Urinary bladder (tissue), 4 donors: ENCODE data around the gene TSR2. TPM values are rescaled to one million over a fixed set of nuclear protein-coding genes. Genes with fewer than 3 reads are reported as not detected.
A peak's percentile ranks its signal among the peaks of the same experiment; 100 is the strongest.

Source experiments
- DNase-seq: peaks from one replicate; pipeline ENCODE4 v3.0.0-alpha.2; 2015; ENCODE audit errors: extremely low spot score
- H3K27ac ChIP-seq: one replicate; pipeline ENCODE4 v1.5.1; 2013; ENCODE audit warnings: low read depth, mild to moderate bottlenecking, moderate library complexity
- H3K36me3 ChIP-seq: one replicate; pipeline ENCODE4 v1.6.1; 2013; ENCODE audit warnings: mild to moderate bottlenecking, moderate library complexity; ENCODE audit not compliant: insufficient read depth
- H3K4me1 ChIP-seq: one replicate; pipeline ENCODE4 v1.6.1; 2013; ENCODE audit warnings: mild to moderate bottlenecking, moderate library complexity; ENCODE audit not compliant: insufficient read depth
- H3K4me3 ChIP-seq: one replicate; pipeline ENCODE4 v1.5.1; 2013; ENCODE audit warnings: low read depth, low read length
- WGBS: extraction: QIAGEN DNeasy Blood & Tissue Kit; methylation state at CpG from one replicate; pipeline ENCODE4 v1.1.7; 2013; 5-methylcytosine and 5-hydroxymethylcytosine counted together
- polyA plus RNA-seq: library from polyadenylated mRNA; stranded (reverse); fragments of 200-250 nt; gene quantifications from one replicate; pipeline ENCODE4 v1.2.3, GENCODE V29; 2013
- total RNA-seq: library from RNA; depleted of rRNA; stranded (reverse); fragments of >200 nt; gene quantifications from one replicate; pipeline ENCODE4 v1.2.3, GENCODE V29; 2014
- donor health status: healthy with polysubstance abuse.
- donor health status: healthy.

Gene TSR2
- total and polyA plus RNA-seq, 2 donors: 11.7 to 48.2 TPM

DNA sequence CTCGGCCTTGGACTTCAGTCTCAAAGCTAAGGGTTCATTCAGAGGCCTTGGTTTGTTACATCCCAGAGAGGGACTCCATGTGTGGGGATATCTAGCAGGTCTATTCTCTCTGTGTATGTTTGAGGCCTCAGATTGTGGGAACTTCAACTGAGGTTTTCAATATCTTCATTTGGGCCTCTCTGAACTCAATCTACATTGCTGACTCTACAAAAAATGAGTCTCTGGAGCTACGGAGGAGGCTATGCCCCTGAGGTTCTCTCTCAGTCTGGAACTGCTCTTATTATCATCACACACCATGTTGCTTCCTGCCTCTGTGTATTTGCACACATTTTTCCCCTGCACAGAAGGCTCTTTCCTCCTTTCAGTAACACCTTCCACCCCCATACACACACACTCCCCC, 5.1 kb upstream of the TSR2 start:
- Histone ChIP-seq H3K4me3 (no peak overlapping the region), H3K36me3 (no peaks in the 10 kb centered on the region), H3K4me1 (no peaks in the 10 kb centered on the region), H3K27ac (no peak overlapping the region)
- WGBS: 53% methylated on average over 2 of the region's 2 CpGs
- no peak for DNase-seq

DNA sequence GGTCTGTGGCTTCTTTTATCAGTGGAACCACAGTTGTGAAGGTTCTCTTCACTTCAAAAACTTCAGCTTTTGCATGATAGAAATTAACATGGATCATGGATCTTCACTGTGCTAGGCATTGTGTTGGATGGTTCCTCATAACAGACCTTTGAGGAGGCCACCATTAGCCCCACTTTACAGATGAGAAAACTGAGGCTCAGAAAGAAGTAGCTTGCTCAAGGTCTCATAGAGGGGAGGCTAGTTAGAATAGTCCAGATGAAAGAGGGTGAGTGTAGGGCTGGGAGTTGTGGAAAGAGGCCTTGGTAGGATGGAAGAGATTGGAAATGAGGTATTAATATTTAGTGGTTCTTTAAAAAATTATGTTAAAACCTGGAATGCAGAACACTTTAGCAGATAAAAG, 2.6 kb downstream of the TSR2 start:
- DNase-seq: no peak
- Histone ChIP-seq H3K27ac (no peak overlapping the region), H3K4me3 (no peak overlapping the region), H3K36me3 (no peaks in the 10 kb centered on the region), H3K4me1 (no peaks in the 10 kb centered on the region)

- Histone ChIP-seq H3K4me3 (no peak overlapping the region), H3K4me1 (no peaks in the 10 kb centered on the region), H3K27ac (no peak overlapping the region), H3K36me3 (no peaks in the 10 kb centered on the region)
- no peak for DNase-seq
- 69% methylated on average over 6 of the region's 6 CpGs for WGBS
Observed at GRCh38 chrX:54444752-54445151, 4.5 kb downstream of the TSR2 start.

- Histone ChIP-seq H3K27ac (no peak overlapping the region), H3K4me3 (no peak overlapping the region), H3K36me3 (no peaks in the 10 kb centered on the region), H3K4me1 (no peaks in the 10 kb centered on the region)
- no peak for DNase-seq
- 74% methylated on average over 17 of the region's 17 CpGs for WGBS
Observed at GRCh38 chrX:54446084-54446483, 5.9 kb downstream of the TSR2 start.

GRCh38 chrX:54447461-54447860, 7.3 kb downstream of the TSR2 start:
- Histone ChIP-seq H3K27ac (no peak overlapping the region), H3K4me1 (no peaks in the 10 kb centered on the region), H3K4me3 (no peak overlapping the region), H3K36me3 (no peaks in the 10 kb centered on the region)
- WGBS: 60% methylated on average over 5 of the region's 5 CpGs
- no peak for DNase-seq

DNA sequence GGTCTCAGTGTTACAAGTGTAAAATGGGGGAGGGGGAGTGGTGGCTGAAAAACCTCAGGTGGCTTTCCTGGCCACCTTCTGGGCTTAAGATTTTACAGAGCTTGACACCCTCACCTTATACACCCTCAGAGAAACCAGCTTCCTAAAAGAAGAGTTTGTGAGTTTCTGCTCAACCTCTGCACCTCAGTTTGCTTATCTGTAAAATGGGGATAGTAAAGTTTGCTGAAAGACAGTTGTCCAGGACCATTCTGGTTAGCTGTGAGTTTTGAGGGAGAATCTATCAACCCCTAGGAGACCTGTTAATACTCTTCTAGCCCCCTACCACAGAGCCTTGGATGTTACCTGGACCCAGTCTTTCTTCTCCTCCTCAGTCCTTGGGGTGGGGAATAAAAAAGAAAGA, 9.7 kb downstream of the TSR2 start:
- Histone ChIP-seq H3K4me3 (no peak overlapping the region), H3K4me1 (no peaks in the 10 kb centered on the region), H3K36me3 (no peaks in the 10 kb centered on the region), H3K27ac (no peak overlapping the region)
- no peak for DNase-seq

DNA sequence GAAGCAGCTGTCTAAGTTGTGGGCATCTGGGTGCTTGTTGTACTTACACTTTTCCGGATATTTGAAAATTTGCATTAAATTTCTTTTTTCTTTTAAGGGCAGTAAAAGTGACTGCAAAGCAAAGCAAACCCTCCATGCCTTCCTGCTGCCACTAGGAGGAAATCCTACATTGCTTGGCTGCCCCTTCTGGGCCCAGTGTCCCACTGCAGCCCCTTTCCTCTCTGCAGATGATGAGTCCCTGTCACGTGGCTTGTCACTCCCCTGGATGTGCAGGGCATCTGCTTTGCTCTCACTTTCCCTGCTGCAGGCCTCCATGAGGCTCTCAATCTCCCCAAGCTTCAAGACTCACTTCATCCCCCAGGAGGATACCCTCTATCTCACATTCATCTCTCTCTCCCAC, 12.7 kb downstream of the TSR2 start:
- Histone ChIP-seq H3K4me3 (no peak overlapping the region), H3K4me1 (no peaks in the 10 kb centered on the region), H3K36me3 (no peaks in the 10 kb centered on the region), H3K27ac (no peak overlapping the region)
- WGBS: 43% methylated on average over 2 of the region's 2 CpGs
- DNase-seq: no peak

DNA sequence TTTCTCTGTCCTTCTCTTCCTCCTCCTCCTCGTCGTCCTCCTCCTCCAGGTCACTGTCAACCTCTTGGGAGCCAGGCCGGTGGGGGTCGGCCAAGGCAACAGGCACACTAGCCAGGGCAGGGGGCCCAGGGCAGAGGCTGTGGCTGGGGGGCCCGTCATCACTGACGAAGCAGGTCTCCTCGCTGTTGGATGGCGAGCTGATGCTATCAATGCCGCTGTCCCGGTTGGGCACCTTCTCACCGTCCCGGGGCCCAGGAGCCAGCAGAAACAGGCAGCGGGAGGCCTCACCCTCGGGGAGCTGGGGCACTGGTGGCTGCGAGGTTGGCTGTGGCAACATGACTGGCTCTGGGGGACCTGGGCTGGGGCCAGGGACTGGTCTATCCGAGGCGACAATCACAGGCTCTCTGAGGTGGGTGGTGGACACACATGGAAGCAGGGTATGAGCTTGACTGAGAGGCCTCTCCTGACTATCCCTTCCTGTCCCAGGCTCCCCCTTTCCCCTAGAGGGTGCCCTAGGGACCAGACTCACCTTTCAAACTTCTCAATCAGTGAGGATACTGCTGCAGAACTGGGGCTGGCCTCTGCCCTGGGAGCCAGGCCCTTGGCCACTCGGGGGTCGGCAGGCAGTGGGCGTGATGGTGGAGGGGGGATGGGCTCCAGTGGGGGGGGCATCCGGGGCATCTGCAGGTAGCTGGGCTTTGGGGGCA, 30.0 kb downstream of the TSR2 start:
- H3K36me3 ChIP-seq: no peaks in the 10 kb centered on the region
- 89% methylated on average over 21 of the region's 21 CpGs for WGBS

DNA sequence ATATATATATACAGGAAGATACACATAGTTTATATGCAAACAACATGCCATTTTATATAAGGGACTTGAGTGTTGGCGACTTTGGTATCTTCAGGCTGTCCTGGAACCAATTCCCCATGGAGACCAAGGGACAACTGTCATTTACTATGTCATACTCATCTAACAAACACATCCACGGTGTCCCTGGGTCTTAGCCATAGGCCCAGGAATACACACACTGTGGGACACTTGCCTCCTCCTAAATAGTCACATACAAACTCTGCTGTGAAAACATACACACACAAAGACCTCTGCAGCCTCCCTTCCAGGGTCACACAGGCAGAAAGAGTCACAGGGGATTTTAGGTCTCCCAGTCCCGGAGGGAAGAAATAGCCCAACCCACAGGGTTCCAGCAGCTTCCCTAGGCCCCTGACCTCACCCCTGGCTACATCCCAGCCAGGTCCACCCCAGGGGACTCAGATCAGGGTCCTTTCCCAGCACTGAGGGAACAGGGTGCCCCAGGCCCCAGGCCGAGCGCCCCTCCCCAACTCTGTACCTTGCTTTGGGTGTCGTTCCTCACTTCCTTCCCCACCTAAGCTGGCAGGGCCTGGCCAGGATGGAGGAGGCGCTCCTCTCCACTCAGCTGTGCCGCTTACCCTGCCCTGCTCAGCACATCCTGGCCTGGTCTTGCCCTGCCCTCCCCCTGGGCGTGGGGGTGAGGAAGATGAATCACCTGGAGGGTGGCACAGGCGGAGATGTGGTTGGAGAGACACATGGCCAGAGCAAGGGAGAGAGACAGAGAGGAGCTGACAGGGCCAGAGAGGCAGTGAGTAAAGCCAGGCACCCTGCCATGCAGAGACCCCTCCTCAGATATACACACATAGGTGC, 34.0 kb downstream of the TSR2 start:
- no peaks in the 10 kb centered on the region for H3K36me3 ChIP-seq
- H3K4me1 ChIP-seq: no peaks in the 10 kb centered on the region
- no peak for DNase-seq
- H3K4me3 ChIP-seq: no peak overlapping the region
- WGBS: 90% methylated on average over 10 of the region's 10 CpGs
- H3K27ac ChIP-seq: no peak overlapping the region

More for the DNA sequence above, 30.0 kb downstream of the TSR2 start:
- Histone ChIP-seq H3K4me1 (no peaks in the 10 kb centered on the region), H3K27ac (no peak overlapping the region), H3K4me3 (no peak overlapping the region)
- no peak for DNase-seq

- 46% methylated on average over 9 of the region's 9 CpGs for WGBS
- no peak for DNase-seq
- Histone ChIP-seq H3K4me1 (no peaks in the 10 kb centered on the region), H3K4me3 (no peak overlapping the region), H3K27ac (no peak overlapping the region), H3K36me3 (no peaks in the 10 kb centered on the region)
Observed at GRCh38 chrX:54479136-54480111, 39.2 kb downstream of the TSR2 start.

DNA sequence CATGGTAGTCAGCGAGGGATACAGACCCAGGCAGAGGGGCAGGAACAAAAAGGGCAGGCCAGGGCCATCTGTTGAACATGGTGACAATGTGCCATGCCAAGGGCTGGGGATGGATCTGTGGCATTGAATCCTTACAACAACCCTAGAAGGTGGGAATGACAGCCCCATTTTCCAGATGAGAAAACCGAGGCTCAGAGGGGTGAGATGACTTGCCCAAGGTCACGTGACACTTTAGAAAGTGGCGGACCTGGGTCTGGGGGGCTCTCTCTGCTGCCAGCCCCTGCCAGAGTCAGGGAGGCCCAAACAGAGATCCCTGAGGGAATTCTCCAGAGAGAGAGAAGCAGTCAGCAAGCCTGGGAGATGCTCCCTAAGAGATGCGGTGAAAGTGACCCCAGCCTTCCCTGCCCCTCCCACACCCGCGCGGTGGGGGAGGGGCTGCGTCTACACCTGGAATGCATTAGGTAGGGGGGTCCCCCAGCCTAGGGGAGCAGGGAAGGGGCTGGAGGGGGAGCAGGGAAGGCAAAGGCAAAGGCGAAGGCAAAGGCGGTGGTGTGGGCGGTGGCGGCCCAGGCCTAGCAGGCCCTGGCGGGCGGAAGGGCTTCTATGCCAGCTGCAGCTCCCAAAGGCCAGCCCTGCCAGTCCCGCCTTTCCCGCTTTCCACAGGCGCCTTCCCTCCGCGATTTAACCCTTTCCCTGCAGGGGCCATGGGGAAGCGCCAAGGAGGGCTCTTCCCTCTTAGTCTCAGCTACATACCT, 42.8 kb downstream of the TSR2 start:
- H3K27ac ChIP-seq: peak overlapping the region; percentile 40
- H3K4me3 ChIP-seq: no peak overlapping the region

GRCh38 chrX:54483946-54484345, 43.7 kb downstream of the TSR2 start:
- 49% methylated on average over 9 of the region's 9 CpGs for WGBS
- DNase-seq: no peak
- Histone ChIP-seq H3K4me3 (no peak overlapping the region), H3K27ac (no peak overlapping the region), H3K4me1 (no peaks in the 10 kb centered on the region), H3K36me3 (no peaks in the 10 kb centered on the region)

More for the DNA sequence above, 42.8 kb downstream of the TSR2 start:
- Histone ChIP-seq H3K36me3 (no peaks in the 10 kb centered on the region), H3K4me1 (no peaks in the 10 kb centered on the region)
- DNase-seq: no peak
- 23% methylated on average over 20 of the region's 21 CpGs for WGBS

DNA sequence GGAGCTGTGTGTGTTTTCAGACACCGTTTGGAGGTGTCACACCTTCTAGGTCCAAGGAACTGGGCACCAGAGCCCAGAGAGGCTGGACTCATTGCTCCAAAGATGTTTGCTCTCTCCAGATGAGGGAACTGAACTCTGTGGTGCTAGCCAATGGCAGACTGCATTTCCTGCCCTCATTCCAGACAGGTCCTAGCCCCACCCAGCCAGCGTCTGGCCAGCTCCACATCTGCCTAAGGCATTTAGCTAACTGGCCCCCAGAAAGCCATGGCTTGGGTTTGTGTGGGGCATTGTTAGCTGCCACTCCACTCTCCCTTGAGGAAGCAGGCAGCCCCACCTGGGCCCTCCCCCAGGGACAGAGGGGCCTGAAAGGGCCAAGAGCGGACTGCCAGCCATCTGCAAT, 44.5 kb downstream of the TSR2 start:
- Histone ChIP-seq H3K36me3 (no peaks in the 10 kb centered on the region), H3K4me3 (no peak overlapping the region), H3K27ac (no peak overlapping the region), H3K4me1 (no peaks in the 10 kb centered on the region)
- 43% methylated on average over 3 of the region's 3 CpGs for WGBS
- DNase-seq: no peak
